Glutamatergic neuron (in vitro differentiated cells): ENCODE data around the gene ZNF285. TPM values are rescaled to one million over a fixed set of nuclear protein-coding genes. Genes with fewer than 3 reads are reported as not detected.
A peak's percentile ranks its signal among the peaks of the same experiment; 100 is the strongest.

Experiments
- DNase-seq: peaks from one replicate; pipeline ENCODE4 v3.0.0; 2022
- H3K27ac Mint-ChIP-seq: one replicate; pipeline ENCODE4 v1.8.0; 2020; ENCODE audit warnings: mild to moderate bottlenecking, mixed read lengths, inconsistent platforms; ENCODE audit not compliant: unreplicated experiment
- H3K27me3 Mint-ChIP-seq: one replicate; pipeline ENCODE4 v1.8.0; 2020; ENCODE audit warnings: mild to moderate bottlenecking, moderate library complexity, mixed read lengths, inconsistent platforms; ENCODE audit not compliant: unreplicated experiment
- H3K36me3 Mint-ChIP-seq: one replicate; pipeline ENCODE4 v1.8.0; 2020; ENCODE audit warnings: mild to moderate bottlenecking, mixed read lengths, inconsistent platforms; ENCODE audit not compliant: unreplicated experiment
- H3K4me1 Mint-ChIP-seq: one replicate; pipeline ENCODE4 v1.8.0; 2020; ENCODE audit warnings: mild to moderate bottlenecking, low read depth, mixed read lengths, inconsistent platforms; ENCODE audit not compliant: unreplicated experiment
- H3K4me3 Mint-ChIP-seq: one replicate; pipeline ENCODE4 v1.8.0; 2020; ENCODE audit warnings: mild to moderate bottlenecking, mixed read lengths, inconsistent platforms; ENCODE audit not compliant: unreplicated experiment
- H3K9me3 Mint-ChIP-seq: one replicate; pipeline ENCODE4 v1.8.0; 2020; ENCODE audit warnings: mild to moderate bottlenecking, moderate library complexity, mixed read lengths, inconsistent platforms; ENCODE audit not compliant: unreplicated experiment
- CTCF ChIP-seq: fragments of 200-600 bp; sonication (generic); IDR thresholded peaks from one replicate; pipeline ENCODE4 v1.5.0; 2021; ENCODE audit not compliant: partially characterized antibody, unreplicated experiment
- long read RNA-seq: library from polyadenylated mRNA; unstranded; transcript quantifications from one replicate; pipeline ENCODE4 v2.0.0, GENCODE V29; 2020; ENCODE audit not compliant: unreplicated experiment
- total RNA-seq: library from RNA; stranded (reverse); fragmentation: NEBNext Ultra II Directional; extraction: Animal tissue kit (Norgen Biotek cat#: 25700); gene quantifications from one replicate; pipeline ENCODE4 v1.2.1, GENCODE V29; 2021; ENCODE audit not compliant: unreplicated experiment

ZNF285 gene
- 5.2 TPM for total RNA-seq
- long read RNA-seq, full-length matches to known transcripts: 1 of 2 reads
- long read RNA-seq, partial matches to known transcripts: 0 of 2 reads
- long read RNA-seq, other reads (novel, unspliced or antisense): 1 of 2 reads

GRCh38 chr19:44401139-44402115 lies at the start of gene ZNF285:
ZNF285 (minus strand) TSS chr19:44401608; CDS start chr19:44397213, 4,395 bp downstream.
- no peak for TF ChIP-seq CTCF
- peaks cover 12% of the 10 kb centered on the region for H3K27me3 Mint-ChIP-seq
- H3K36me3 Mint-ChIP-seq: peaks cover 4% of the 10 kb centered on the region
- H3K4me3 Mint-ChIP-seq: peak within 1 kb of the TSS; percentile 97
- DNase-seq: peak; percentile 98
- H3K9me3 Mint-ChIP-seq: peaks cover 7% of the 10 kb centered on the region
- no peaks in the 10 kb centered on the region for H3K4me1 Mint-ChIP-seq
- H3K27ac Mint-ChIP-seq: peak within 1 kb of the TSS; percentile 88

DNA sequence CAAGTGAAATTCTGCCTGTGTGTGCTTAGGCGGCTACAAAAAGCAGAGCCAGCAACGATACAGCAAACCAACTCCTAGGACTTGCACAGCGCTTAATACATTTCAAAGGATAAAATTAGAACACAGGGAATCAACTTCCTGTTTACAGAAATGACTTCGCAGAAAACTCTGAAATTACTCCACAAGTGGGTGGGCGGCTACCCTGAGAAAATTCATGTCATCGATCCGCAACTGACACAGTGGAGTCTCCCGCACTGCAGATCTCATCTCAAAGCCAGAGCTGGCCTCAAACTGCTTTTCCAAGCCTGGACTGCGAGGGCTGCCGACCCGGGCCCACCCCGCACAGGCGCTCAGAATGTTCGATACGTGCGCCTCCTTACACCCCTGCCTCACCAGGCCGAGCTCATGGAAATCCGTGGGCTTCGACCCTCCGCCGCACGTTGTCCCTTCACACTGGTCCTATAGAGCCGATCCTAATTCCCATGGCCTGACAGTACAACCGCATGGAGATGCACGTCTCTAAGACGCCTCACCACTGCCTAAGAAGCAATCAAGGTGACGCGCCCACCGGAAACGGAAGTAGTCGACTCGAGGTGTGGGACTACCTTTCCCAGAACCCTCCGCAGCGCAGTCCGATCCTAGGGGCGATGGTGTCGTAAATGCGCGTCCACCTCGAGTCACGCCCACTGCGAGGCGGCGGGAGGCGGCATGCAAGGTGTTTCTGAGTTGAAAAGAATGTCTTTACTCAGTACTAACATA lies 46.7 kb upstream of the ZNF285 start, which contains the start of gene ZNF229:
TSS of gene ZNF229 (minus strand) at position 557 of the 759 bp plus-strand sequence. CDS start 5,625 bp downstream, outside the sequence.
- peak within 1 kb of the TSS; percentile 82 for H3K27ac Mint-ChIP-seq
- no peak for TF ChIP-seq CTCF
- peak; percentile 91 for DNase-seq
- peaks cover 4% of the 10 kb centered on the region for H3K27me3 Mint-ChIP-seq
- H3K4me3 Mint-ChIP-seq: peak within 1 kb of the TSS; percentile 97
- H3K9me3 Mint-ChIP-seq: peaks cover 19% of the 10 kb centered on the region
- no peaks in the 10 kb centered on the region for H3K4me1 Mint-ChIP-seq
- H3K36me3 Mint-ChIP-seq: peaks cover 38% of the 10 kb centered on the region

DNA sequence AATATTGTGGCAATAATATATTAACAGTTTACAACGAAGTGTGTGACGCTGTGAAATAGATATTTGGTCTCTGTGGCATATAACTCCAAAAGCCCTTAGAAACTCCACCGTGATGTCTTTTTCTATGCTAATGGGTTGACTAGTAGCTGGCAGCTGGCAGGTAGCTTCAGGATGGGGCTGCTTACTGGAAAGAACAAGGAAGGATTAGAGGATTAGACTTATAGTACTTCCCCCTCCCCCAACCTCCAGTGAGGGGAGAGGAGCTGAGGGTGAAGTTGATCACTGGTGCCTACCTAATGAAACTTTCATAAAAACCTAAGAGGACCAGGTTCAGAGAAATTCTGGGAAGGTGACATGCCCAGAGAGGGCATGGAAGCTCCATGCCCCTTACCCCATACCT lies 37.0 kb upstream of the ZNF285 start:
- no peak for TF ChIP-seq CTCF
- H3K27me3 Mint-ChIP-seq: peaks cover 2% of the 10 kb centered on the region
- peaks cover 3% of the 10 kb centered on the region for H3K9me3 Mint-ChIP-seq
- H3K36me3 Mint-ChIP-seq: peaks cover 37% of the 10 kb centered on the region
- DNase-seq: no peak
- no peak overlapping the region for H3K27ac Mint-ChIP-seq
- no peak overlapping the region for H3K4me3 Mint-ChIP-seq
- no peaks in the 10 kb centered on the region for H3K4me1 Mint-ChIP-seq

GRCh38 chr19:44435441-44435840 lies 34.0 kb upstream of the ZNF285 start:
- Mint-ChIP-seq H3K36me3 (peaks cover 60% of the 10 kb centered on the region), H3K4me1 (no peaks in the 10 kb centered on the region), H3K27ac (no peak overlapping the region), H3K4me3 (no peak overlapping the region), H3K9me3 (peaks cover 6% of the 10 kb centered on the region), H3K27me3 (peaks cover 2% of the 10 kb centered on the region)
- TF ChIP-seq CTCF: no peak
- DNase-seq: no peak
